ENCODE results near the gene PINK1. TPM values are rescaled to one million over a fixed set of nuclear protein-coding genes. Genes with fewer than 3 reads are reported as not detected.

The PINK1 gene
- total RNA-seq, 1 donor from 2014 or later = 106 TPM

DNA sequence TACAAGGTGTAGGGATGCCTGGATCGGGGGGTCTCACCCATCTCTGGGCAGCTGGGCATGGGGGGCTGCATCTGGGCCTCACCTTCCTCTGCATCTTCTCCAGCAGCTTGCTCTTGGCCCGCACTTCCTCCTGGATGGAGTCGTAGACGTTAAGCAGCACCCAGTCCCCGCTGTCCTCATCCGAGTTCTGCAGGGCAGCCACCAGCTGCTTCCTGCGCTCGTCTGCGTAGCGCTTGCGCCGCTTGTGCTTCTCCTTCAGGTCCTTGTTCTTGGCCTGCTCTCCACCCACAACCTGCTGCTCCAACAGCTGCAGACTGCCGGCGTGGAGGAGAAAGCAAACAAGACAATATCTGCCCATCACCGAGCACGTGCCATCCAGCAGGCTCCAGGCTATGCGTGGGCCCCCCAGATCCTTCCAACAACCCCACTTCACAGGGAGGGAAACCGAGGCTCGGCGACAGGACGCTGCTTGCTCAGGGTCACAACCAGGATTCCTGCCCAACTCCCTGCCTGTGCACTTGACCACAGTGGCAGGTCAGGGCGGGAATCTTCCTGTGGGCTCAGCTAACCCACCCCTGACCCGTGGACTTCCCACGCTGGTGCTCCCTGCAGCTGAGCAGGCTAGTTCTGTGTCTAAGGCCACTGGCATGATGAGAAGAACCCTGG lies 49.4 kb downstream of the PINK1 start:
- DNase-seq = no peak

DNA sequence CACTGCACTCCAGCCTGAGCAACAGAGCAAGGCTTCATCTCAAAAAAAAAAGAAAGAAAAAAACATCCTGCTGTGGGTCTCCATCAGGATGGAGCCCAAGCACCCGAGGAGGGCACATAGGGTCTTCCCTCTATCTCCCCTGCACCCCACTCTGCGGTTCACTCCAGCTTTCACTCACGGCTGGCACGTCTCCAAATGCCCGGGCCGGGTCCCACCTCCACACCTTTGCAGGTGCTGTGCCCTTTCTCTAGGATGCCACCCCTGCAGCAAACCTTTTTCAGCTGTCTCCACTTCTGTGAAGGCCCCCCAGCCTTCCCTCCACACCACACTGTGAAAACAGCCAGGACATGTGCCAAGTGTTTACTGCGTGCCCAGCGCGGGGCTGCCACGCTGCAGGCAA lies 50.4 kb downstream of the PINK1 start:
- DNase-seq = no peak

DNA sequence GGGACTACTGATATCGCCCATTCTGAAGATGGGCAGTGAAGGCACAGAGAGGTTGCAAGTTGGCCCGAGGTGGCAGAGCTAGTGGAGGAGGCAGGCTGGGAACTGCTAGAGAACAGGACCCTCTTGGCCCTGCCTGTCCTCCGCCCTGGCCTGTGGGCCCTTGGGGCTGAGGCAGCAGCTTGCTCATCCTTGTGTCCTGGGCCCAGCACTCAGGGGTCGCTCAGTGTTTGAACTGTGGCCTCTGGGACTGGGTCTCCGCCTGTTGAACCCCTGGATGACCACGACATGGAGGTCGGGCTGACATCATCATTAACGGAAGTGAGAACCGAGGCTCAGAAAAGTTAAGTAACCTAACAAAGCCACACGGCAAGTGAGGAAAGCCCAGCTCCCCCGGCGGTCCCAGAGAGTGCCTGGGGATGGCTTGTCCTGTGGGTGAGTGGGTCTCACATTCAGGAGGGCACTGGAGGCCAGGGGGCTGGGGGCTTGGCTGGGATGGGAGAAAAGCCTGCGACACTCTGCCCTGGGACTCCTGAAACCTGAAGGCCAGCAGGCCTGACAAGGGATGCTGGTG lies 50.9 kb downstream of the PINK1 start:
- DNase-seq = no peak

DNA sequence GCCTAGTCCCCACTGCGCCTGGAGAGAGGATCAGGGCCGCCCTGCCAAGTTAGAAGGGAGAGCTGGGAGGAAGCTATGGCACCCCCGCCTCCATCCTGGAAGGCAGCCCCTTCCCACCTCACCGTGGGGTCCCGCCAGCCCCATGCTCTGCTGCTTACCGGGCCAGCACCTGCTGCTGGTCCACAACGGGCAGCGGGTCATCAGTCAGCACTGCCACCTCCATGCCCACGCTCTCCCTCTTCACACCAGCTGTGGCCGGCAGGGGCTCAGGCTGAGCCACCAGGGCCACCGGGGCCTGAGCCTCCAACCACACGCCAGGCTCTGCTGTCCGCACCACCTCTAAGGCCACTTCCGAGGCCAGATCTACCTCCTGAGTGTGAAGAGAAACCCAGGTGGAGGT lies 51.4 kb downstream of the PINK1 start:
- peak; percentile 34 for DNase-seq

DNA sequence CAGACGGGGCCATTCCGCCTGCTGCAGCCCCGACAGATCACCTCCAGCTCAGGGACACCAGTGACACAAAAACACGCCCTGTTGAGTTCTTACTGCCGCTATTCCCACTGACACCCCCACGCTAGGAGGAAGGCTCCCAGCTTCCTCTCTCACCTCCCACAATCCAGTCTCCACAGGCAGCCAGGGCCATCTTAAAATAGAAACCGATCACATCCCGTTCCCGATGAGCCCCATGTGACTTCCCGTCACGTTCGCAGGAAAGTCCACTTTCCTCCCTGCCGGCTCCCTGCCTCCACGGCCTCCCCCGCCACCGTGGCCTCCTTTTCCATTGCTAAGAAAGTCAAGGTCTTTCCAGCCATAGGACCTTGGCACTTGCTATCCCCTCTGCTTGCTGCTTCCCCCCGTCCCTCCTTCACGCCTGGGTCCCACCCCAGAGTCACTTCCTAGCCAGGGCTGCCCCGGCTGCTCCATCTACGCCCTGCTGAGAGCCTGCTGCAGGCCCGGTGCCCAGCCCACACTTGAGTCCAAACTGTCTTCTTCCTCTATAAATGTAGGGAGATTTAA lies 51.9 kb downstream of the PINK1 start:
- DNase-seq = peak; percentile 82

DNA sequence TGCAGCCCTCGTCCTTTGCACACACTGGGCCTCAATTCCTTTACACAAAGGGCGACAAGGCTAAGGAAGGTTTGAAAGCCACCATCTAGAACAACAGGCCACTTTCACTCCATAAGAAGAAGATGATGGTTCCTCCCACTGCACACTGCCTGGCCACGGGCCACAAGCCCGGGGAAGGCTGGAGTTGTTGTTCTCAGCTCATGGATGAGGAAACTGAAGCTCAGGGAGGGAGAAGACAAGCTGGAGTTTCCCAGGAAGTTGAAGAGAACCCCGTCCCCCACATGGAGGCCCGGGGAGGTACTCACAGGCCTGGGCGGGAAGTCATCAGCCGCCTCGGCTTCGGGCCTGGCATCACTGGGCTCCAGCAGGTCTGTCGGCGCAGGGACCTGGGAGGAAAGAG lies 52.5 kb downstream of the PINK1 start:
- no peak for DNase-seq

DNA sequence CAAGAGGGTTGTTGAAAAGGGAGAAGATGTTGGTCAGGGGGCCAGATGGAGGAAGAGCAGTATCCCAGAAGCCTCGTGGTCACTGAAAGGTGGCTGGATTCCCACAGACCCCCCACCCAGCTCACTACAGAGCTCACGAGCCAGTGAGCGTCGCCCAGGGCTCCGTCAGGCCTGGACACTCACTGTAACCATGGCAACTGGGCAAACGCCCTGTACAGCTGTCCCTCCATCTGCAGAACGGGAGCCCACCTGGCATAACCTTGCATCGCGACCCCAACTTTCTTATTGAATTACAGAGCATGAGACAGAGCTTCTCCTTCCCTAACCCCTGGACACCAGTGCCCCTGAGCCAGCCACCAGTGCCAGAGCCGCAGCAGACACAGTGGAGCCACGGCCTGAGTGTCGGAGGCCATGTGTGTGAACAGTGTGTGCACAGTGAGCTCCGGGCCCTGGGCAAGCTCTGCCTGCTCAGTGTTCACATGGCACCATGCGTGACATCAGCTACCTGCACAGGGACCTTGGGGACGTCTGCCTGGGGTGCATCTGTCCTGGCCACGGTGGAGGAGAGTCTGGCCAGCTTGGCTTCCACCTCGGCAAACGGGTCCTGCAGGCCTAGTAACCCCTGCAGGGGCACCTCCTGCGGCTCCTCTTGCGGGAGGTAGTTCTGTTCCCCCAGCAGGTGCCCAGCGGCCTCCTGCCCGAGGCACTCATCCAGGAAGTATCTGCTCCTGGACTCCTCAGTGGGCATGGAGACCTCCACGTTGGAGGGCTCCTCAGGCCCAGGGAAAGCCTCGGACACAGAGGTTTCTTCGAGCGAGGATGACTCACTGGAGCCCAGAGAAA lies 53.8 kb downstream of the PINK1 start:
- no peak for DNase-seq

DNA sequence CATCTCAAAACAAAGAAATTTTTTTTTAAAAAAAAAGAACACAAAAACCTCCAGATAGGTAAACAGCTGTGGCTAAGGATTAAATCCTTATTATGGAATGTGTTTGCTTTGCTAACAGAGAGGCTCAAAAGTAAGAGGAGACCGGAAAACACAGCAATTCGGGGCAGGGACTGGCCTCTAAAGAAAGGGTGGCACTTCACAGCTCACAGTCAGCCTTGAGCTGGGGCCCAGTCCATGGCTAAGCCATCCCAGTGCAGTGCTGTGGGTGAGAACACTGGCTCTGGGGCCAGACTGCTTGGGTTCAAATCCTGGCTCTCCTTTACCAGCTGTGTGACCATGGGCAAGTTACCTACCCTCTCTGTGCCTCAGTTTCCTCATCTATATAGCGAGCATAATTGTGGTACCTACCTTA lies 56.4 kb downstream of the PINK1 start:
- no peak for DNase-seq

DNA sequence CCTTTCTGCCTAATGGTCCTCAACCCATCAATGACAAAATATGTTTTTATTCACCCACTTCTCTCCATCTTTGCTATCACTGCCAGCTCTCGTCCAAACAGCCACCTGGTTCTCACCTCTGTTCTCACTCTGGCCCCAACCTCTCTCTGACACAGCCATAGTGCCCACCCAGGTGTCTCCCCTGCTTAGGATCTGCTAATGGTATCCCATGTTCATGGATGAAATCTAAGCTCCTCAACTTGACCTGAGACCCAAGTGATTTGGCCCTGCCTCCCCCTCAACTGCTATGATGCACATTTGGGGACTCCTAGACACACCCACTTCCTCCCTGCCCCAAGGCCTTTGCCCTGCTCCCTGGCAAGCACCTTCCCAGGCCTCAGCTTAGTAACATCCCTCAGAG lies 58.6 kb downstream of the PINK1 start:
- no peak for DNase-seq

DNA sequence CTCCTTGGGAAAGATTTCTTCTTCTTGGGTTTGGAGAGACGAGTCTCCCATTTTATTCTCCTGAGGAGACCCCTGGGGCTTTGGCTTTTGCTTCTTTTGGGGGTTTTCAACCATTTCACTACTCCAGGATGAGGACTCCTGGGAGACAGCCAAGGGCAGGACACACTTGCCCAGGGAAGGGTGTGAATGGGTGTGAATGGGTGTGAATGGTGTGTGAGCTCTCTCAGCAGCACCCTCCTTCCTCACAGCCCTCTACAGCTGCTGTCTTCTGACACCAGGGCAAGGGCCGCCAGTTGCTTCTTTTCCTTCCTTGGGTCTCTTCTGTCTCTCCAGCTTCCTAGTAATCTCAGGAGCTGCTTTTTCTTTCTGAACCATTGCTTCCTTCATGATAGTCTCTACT lies 60.4 kb downstream of the PINK1 start:
- DNase-seq = no peak

DNA sequence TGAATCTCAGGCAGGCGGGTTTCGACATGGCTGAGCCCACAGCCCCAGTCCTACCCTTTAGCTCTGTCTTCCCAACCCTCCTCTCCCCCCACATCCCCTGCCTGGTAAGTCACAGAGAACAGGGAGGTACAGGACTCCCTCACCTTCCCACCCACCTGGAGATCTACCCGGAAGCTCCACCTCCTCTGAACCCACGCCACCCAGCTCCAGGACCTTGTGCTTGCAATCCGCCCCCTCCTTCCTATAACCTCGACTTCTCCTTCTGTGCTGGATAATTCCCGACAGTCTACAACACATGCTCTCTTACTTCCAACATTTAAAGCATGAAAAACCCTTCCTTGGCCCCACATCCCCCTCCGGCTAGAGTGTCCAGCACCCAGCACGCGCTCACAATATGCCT lies 62.3 kb downstream of the PINK1 start:
- no peak for DNase-seq

DNA sequence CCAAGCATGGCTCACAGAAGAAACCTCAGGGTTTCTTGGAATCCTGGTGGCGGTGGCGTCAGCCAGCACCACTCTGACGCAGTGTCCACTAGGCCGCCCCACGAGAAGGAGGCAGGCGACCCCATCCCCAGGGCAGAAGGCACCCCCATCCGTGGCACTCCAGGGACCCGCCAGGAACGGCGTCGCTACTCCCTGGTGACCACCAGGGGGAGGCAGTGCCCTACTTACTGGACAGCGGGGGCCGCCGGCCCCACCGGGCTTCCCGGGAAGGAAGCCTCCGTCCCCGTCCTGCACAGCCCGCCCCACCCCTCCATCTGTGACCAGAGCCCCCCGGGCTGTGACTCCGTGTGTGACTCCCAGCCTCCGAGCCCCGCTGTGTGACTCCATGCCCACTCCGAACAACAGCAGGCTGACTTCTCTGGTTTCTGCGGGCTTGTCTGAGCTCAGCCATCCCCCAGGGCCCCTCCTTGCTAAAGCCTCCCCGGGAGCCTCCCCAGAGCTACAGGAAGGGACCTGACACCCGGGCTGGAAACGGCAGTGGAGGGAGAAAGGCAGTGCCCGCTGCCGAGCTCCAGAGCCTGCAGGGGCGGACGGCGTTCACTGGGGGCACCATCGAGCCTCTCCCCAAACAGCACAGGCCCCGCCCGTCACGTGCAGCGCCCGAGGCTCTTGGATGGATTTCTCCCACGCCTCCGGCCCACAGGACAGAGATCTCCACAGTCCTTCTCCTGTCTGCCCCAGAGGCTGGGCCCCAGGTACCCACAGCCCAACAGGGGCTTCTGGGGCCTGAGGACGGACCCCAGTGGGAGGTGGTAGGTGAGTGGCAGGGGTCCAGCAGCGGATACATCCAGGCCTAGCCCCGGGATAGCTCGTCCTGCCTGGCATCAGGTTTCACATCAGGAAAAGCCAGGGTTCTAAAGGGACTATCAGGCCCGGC lies 63.4 kb downstream of the PINK1 start:
- peak; percentile 92 for DNase-seq

DNA sequence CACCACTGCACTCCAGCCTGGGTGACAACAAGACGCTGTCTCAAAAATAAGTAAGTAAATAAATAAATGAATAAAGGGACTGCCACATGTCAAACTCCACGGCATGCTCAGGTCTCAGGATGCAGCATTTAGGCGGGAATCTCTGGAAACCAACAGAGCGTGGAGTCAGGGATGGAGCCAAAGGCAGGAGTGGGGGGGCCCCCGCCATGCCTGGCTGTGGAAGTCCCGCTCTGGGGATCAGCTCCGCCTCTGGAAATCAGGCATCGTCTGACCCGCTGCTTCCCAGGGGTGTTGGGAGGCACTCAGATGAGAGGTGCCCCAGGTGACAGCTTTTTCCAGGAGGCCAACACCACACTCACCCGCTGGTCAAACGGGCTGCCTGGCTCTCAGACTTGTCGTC lies 64.3 kb downstream of the PINK1 start:
- DNase-seq = no peak

DNA sequence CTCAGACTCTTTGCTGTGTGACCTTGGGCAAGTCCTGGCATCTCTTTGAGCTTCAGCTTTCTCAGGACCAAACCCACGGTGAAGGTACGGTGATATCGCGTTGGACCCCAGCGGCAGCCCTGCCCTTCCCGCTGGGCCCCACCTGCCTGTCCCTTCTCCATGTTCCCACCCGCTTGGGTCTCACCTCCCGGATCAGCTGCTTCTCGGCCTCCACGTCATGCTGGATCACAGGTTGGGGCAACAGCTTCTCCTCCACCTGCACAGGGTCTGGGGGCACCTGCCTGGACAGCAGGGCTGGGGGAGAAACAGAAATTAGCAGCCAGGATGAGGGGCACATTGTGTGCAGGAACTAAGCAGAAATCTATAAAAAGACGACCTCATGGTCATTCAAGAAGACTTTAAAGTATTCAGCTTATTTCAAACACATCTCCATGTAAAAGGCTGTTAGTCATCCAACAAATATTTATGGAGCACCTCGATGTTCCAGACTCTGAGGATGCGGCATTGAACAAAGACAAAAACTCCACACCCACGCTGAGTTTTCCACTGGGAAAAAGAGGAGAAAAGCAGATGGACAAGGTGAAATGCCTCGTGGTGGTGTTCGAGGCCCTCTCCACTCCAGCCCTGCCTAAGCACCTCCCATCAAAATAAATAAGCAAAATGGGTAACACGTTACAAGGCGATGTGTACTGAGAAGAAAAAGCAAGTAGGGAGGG lies 65.1 kb downstream of the PINK1 start:
- no peak for DNase-seq

DNA sequence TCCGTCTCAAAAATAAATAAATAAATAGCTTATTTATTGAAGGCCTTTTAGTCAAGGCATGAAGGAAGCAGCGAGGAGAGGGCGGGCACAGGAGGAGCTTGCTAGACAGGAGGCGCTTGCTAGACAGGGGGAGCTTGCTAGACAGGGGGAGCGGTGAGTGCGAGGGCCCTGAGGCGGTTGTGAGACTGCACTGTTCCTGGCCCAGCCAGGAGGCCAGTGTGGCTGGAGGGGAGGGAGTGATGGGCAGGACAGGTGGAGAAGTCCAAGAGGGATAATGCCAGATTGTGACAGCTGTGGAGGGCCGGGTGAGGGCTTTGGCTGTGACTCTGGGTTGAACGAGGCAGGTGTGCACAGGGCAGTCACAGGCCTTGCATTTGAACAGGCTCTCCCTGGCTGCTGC lies 66.3 kb downstream of the PINK1 start:
- DNase-seq = no peak

DNA sequence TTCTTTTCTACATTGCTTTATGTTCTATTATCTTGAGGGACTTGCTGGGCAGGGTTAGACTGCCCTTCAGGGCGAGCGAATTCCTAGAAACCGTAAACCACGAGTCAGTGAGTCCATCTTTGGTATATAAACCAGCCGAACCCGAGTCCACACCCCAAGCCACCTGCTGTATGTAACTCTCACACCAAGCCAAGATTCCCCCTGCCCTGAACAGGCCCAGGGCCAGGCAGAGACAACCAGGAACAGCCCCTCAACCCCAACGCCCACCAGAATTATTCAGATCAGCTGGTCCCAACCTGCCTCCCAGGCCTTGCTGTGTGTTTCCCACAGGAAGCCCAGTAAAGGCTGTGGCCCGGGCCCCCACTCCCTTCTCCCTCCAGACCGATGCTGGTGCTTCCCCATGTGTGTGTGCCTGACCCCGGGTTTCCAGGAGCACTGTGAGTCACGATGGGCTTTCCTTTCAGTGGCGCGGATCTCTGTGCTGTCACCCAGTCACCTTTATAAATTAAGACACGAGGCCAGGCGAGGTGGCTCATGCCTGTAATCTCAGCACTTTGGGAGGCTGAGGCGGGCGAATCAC lies 67.5 kb downstream of the PINK1 start:
- DNase-seq = peak; percentile 31

Other genes with a start within 250 kb of the PINK1 start
- 3.7 and 7.8 TPM in 2 replicates for gene CAMK2N1, start 147.2 kb upstream of the PINK1 start, total RNA-seq
- 41.0 and 53.6 TPM in 2 replicates for gene MUL1, start 125.3 kb upstream of the PINK1 start, total RNA-seq
- gene FAM43B, start 80.9 kb upstream of the PINK1 start, total RNA-seq = not detected in 2 replicates
- 2.4 and 2.6 TPM in 2 replicates for gene CDA, start 44.4 kb upstream of the PINK1 start, total RNA-seq
- 314 and 417 TPM in 2 replicates for gene DDOST, start 27.9 kb downstream of the PINK1 start, total RNA-seq
- 32.3 and 39.5 TPM in 2 replicates for gene KIF17, start 84.5 kb downstream of the PINK1 start, total RNA-seq
- gene SH2D5, start 99.2 kb downstream of the PINK1 start, total RNA-seq = under 0.01 and 0.42 TPM in 2 replicates
- 236 and 322 TPM in 2 replicates for gene HP1BP3, start 153.8 kb downstream of the PINK1 start, total RNA-seq

Measured in dermis blood vessel endothelial cell (primary cell).